C4-2B (cell line): ENCODE results near the gene CACNB3.

Experiments
- CTCF ChIP-seq: fragments of 450-650 bp; conservative IDR thresholded peaks from 2 replicates; pipeline ENCODE4 v1.5.1; 2017; ENCODE audit warnings: mild to moderate bottlenecking
- ZFX ChIP-seq: fragments of 450-650 bp; IDR thresholded peaks from 2 replicates; pipeline ENCODE4 v1.6.1; 2017

- peak; percentile 93 for TF ChIP-seq CTCF
- TF ChIP-seq ZFX, result no peak
Measured at GRCh38 chr12:48795550-48796455, 22.5 kb upstream of the CACNB3 start.
